Diencephalon (tissue), 1 donor: Measurements from ENCODE around the gene IQCH. TPM values are rescaled to one million over a fixed set of nuclear protein-coding genes. Genes with fewer than 3 reads are reported as not detected.

Experiments
- total RNA-seq: library from RNA; depleted of rRNA; stranded (reverse); fragments of >200 nt; gene quantifications from one replicate; pipeline ENCODE4 v1.2.3, GENCODE V29; 2014

The IQCH gene
- total RNA-seq = 7.8 TPM

DNA sequence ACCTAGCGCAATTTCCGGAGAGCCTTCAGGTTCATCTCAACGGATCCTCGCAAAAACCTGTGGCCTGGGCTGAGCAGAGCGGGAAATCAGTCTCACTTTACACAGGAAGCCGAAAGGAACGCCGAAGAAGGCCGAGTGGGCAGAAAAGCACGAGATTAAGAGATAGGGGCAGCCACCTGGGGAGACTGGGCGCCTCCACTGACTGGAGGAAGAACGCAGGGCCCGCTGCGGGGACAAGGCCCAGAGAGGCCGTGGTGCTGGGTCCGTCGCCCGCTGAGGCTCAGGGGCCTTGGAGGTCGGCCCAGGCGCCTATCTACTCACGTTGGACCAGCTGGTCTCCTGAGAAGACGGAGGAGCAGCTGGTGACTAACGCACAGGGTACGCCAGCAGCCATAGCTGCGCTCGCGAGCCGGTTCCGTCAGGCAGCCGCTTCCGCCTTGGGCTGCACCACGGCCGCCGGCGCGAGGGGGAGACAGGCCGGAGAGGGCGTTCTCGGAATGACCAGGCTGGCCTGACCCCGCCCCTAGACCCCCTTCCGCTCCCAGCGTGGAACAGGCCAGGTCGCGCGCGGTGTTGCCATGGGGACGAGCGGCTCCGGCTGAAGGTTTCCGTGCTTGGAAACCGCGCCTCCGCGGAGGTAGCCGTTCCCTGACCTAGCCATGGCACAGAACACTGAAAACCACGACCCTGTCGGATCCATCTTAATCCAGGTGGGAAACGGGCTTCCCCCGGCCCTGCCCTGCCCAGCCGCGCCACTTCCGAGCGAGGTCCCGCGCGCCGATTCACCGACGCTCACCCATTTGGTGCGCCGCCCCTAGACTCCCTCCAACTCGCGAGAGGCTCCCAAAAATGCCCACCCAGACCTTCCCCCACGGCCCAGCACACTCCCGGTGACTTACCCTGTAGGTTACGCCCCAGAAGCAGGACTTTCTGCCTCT lies at the start of gene IQCH, which contains the start of gene AAGAB:
TSS of gene IQCH (plus strand) at position 549 of the 938 bp plus-strand sequence. CDS start at position 660, 111 bp downstream.
TSS of gene AAGAB (minus strand) at position 424 of the 938 bp plus-strand sequence. CDS start at position 394, 30 bp downstream.

DNA sequence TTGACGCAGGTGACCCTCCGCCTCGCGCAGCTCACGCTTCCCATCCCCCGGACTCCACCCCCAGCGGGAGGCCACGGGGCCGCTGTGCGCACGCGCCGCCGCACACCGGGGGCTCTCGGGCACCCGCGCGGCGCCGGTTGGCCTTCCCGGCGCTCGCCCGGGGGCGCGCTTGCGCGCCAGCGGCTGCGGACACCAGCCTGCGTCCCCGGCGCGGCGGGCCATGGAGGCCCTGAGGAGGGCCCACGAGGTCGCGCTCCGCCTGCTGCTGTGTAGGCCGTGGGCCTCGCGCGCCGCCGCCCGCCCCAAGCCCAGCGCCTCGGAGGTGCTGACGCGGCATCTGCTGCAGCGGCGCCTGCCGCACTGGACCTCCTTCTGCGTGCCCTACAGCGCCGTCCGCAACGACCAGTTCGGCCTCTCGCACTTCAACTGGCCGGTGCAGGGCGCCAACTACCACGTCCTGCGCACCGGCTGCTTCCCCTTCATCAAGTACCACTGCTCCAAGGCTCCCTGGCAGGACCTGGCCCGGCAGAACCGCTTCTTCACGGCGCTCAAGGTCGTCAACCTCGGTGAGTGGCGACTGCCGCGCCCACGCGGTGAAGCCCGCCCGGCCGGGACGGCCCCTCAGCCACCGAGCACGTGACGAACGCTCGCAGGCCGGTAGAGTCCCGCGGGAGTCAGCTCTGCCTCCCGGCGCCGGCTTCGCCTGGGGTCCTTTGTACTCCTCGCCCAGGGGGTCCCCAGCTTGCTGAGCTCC lies 266.6 kb downstream of the IQCH start, which contains the start of gene C15orf61:
TSS of gene C15orf61 (plus strand) at position 103 of the 754 bp plus-strand sequence. CDS start at position 221, 118 bp downstream.

DNA sequence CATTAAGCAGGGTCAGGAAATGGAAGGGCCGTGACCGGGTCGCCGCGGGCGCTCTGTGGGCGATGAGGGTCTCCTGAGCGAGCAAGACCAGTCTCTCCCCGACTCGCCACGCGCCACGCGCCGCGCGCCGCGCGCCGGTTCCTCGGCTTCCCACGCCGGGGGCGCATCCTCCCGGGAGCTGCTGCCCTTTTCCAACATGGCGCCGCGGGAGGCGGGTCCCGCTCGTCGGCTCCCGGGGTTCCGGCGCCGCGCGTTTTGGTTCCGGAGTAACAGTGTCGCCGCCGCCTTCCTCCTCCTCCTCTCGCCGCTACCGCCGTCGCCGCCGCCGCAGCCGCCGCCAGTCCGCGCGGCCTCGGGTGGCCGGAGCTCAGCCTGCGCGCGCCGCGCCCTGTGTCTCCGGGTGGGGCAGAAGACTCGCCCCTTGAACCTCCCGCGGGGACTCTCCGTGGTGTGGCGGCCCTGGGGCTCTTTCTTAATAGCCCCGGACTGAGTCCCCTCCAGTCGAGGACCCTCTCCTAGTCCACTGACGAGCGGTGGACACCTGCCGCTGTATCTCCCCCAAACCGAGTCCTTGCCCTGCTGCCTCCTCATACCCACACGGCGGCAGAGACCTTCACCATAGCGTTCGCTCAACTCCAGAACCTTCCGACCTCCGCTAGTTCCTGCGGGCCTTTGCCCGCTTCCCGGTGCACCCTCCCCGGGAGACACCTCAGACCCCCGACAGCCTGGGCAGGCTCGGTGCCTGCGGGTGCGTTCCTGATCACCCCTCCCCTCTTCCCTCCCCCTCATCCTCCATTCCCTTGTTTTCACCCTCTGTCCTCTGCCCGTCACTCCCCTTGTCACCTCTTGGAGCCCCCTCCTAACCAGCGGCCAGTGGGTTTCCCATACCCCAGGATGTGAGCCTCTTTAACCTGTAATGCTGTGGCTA lies 288.1 kb downstream of the IQCH start, which contains the start of gene MAP2K5:
TSS of gene MAP2K5 (plus strand) at position 284 of the 928 bp plus-strand sequence. CDS start at position 917, 633 bp downstream.

Other genes with a start within 250 kb of the IQCH start
- gene SMAD3, start 189.2 kb upstream of the IQCH start, total RNA-seq = 5.8 TPM
- 54.0 TPM for gene AAGAB, start 125 bp upstream of the IQCH start, total RNA-seq